HepG2 (cell line): Measurements from ENCODE around the gene CSNK1G1. TPM values are rescaled to one million over a fixed set of nuclear protein-coding genes. Genes with fewer than 3 reads are reported as not detected.

ENCODE experiments used
- ARNT ChIP-seq: fragments of 450-650 bp; IDR thresholded peaks from 2 replicates; pipeline ENCODE4 v1.6.1; 2017
- ELF4 ChIP-seq: sonication (generic); formaldehyde crosslinking; IDR thresholded peaks from 2 replicates; pipeline ENCODE4 v1.5.0; 2020; ENCODE audit warnings: missing genetic modification reagents, mild to moderate bottlenecking, moderate library complexity, borderline replicate concordance
- ELK4 ChIP-seq: sonication (generic); formaldehyde crosslinking; IDR thresholded peaks from 2 replicates; pipeline ENCODE4 v1.9.0; 2021; ENCODE audit warnings: missing genetic modification reagents, borderline replicate concordance
- FOXK2 ChIP-seq: fragments of 450-650 bp; IDR thresholded peaks from 2 replicates; pipeline ENCODE4 v1.6.1; 2016
- GMEB2 ChIP-seq: IDR thresholded peaks from 2 replicates; pipeline ENCODE4 v1.6.1; 2016; ENCODE audit warnings: missing biosample characterization, missing genetic modification reagents, low read depth
- GZF1 ChIP-seq: sonication (generic); formaldehyde crosslinking; IDR thresholded peaks from 2 replicates; pipeline ENCODE4 v1.5.1; 2020; ENCODE audit warnings: mild to moderate bottlenecking, missing genetic modification reagents
- HNRNPH1 ChIP-seq: fragments of 200-400 bp; formaldehyde crosslinking; optimal IDR thresholded peaks from 2 replicates; pipeline ENCODE3; 2017; ENCODE audit warnings: mild to moderate bottlenecking, low read depth, low read length
- IRF2 ChIP-seq: IDR thresholded peaks from 2 replicates; pipeline ENCODE4 v1.6.1; 2018; ENCODE audit warnings: missing genetic modification reagents, missing compliant biosample characterization
- KAT7 ChIP-seq: IDR thresholded peaks from 2 replicates; pipeline ENCODE4 v1.6.1; 2018; ENCODE audit warnings: borderline replicate concordance, missing compliant biosample characterization
- MAX ChIP-seq: IDR thresholded peaks from 2 replicates; pipeline ENCODE4 v1.6.1; 2012; ENCODE audit warnings: inconsistent platforms
- MXD1 ChIP-seq: sonication (generic); formaldehyde crosslinking; IDR thresholded peaks from 2 replicates; pipeline ENCODE4 v1.4.0; 2020; ENCODE audit warnings: mild to moderate bottlenecking, missing genetic modification reagents
- MZF1 ChIP-seq: sonication (generic); formaldehyde crosslinking; IDR thresholded peaks from 2 replicates; pipeline ENCODE4 v1.8.1; 2023; ENCODE audit warnings: mild to moderate bottlenecking, missing genetic modification reagents, borderline replicate concordance
- PHF21A ChIP-seq: sonication (generic); formaldehyde crosslinking; IDR thresholded peaks from 2 replicates; pipeline ENCODE4 v1.5.0; 2020; ENCODE audit warnings: mild to moderate bottlenecking, missing genetic modification reagents
- SMARCE1 ChIP-seq: fragments of 450-650 bp; IDR thresholded peaks from 2 replicates; pipeline ENCODE4 v1.6.1; 2017; ENCODE audit warnings: borderline replicate concordance
- SP1 ChIP-seq, 2 experiments: fragments of 450-650 bp in 1 of 2; sonication (generic) in 1 of 2; formaldehyde crosslinking in 1 of 2; IDR thresholded peaks; 2 replicates each; pipeline versions ENCODE4 v1.4.0 to v1.6.1; 2016 to 2020; ENCODE audit warnings: missing genetic modification reagents in 1 of 2
- SP140L ChIP-seq: sonication (generic); formaldehyde crosslinking; IDR thresholded peaks from 2 replicates; pipeline ENCODE4 v1.4.0; 2020; ENCODE audit warnings: missing genetic modification reagents, borderline replicate concordance
- STAG1 ChIP-seq: sonication (generic); formaldehyde crosslinking; IDR thresholded peaks from 2 replicates; pipeline ENCODE4 v1.4.0; 2020; ENCODE audit warnings: missing genetic modification reagents
- STAT5B ChIP-seq: sonication (generic); formaldehyde crosslinking; IDR thresholded peaks from 2 replicates; pipeline ENCODE4 v1.4.0; 2020; ENCODE audit warnings: missing genetic modification reagents
- TOPORS ChIP-seq: sonication (generic); formaldehyde crosslinking; IDR thresholded peaks from 2 replicates; pipeline ENCODE4 v1.8.0; 2023; ENCODE audit warnings: mild to moderate bottlenecking, missing genetic modification reagents
- XRCC5 ChIP-seq: fragments of 200-400 bp; formaldehyde crosslinking; optimal IDR thresholded peaks from 2 replicates; pipeline ENCODE3; 2017; ENCODE audit warnings: mild to moderate bottlenecking, low read length
- ZBTB21 ChIP-seq: sonication (generic); formaldehyde crosslinking; IDR thresholded peaks from 2 replicates; pipeline ENCODE4 v1.4.0; 2020; ENCODE audit warnings: missing genetic modification reagents
- ZBTB39 ChIP-seq: sonication (generic); formaldehyde crosslinking; IDR thresholded peaks from 2 replicates; pipeline ENCODE4 v1.5.0; 2020; ENCODE audit warnings: missing genetic modification reagents
- ZNF12 ChIP-seq: sonication (generic); formaldehyde crosslinking; IDR thresholded peaks from 2 replicates; pipeline ENCODE4 v1.5.0; 2020; ENCODE audit warnings: missing genetic modification reagents
- ZNF136 ChIP-seq: sonication (generic); formaldehyde crosslinking; IDR thresholded peaks from 2 replicates; pipeline ENCODE4 v1.8.1; 2022; ENCODE audit warnings: low read depth, mild to moderate bottlenecking, moderate library complexity, missing genetic modification reagents
- ZNF496 ChIP-seq: sonication (generic); formaldehyde crosslinking; IDR thresholded peaks from 2 replicates; pipeline ENCODE4 v1.8.1; 2023; ENCODE audit warnings: mild to moderate bottlenecking, moderate library complexity, missing genetic modification reagents; ENCODE audit not compliant: insufficient replicate concordance
- ZNF546 ChIP-seq: sonication (generic); formaldehyde crosslinking; conservative IDR thresholded peaks from 2 replicates; pipeline ENCODE4 v1.8.1; 2023; ENCODE audit warnings: mild to moderate bottlenecking, missing genetic modification reagents
- ZNF766 ChIP-seq: sonication (generic); formaldehyde crosslinking; IDR thresholded peaks from 2 replicates; pipeline ENCODE4 v1.5.0; 2020; ENCODE audit warnings: missing genetic modification reagents, borderline replicate concordance
- polyA plus RNA-seq, 8 experiments: library from polyadenylated mRNA; depleted of rRNA in 3 of 8; stranded (reverse) in 7 of 8; unstranded in 1 of 8; fragments of >200 nt; fragmentation: Illumina TruSeq in 4 of 8; extraction: Trizol in 4 of 8; gene quantifications; 2 replicates each; pipeline versions ENCODE4 v1.2.1 to v1.2.3, GENCODE V29; 2011 to 2016; ENCODE audit warnings: low read depth in 4 of 8, missing spikeins in 1 of 8, mixed read lengths in 1 of 8; ENCODE audit not compliant: insufficient read depth in 1 of 8
- total RNA-seq, 5 experiments: library from RNA; depleted of rRNA; stranded (reverse); fragments of >200 nt; fragmentation: Illumina TruSeq; extraction: Trizol; gene quantifications; 2 replicates each; pipeline ENCODE4 v1.2.3, GENCODE V29; 2016; ENCODE audit warnings: low read depth in 1 of 5

CSNK1G1 gene
- total and polyA plus RNA-seq, 2 of the 13 experiments (the other 11 are each of a cell fraction or from before 2014, with no cell fraction given) = 8.5 to 12.6 TPM

- TF ChIP-seq ZNF546 (CRISPR knock-in tag) (peak; percentile 74; the same call in 1 of the 2 replicates), STAG1 (peak; percentile 55), KAT7 (CRISPR knock-in tag) (peak; percentile 99), MZF1 (CRISPR knock-in tag) (peak; percentile 97), ELF4 (CRISPR knock-in tag) (peak; percentile 68), ZNF496 (CRISPR knock-in tag) (no peak), FOXK2 (peak; percentile 72), IRF2 (peak; percentile 99), ZNF136 (CRISPR knock-in tag) (peak; percentile 88), XRCC5 (peak; percentile 100), SP140L (CRISPR knock-in tag) (no peak), GZF1 (CRISPR knock-in tag) (peak; percentile 80; the same call in 1 of the 2 replicates), ZBTB39 (CRISPR knock-in tag) (peak; percentile 84), ZBTB21 (CRISPR knock-in tag) (peak; percentile 76; the same call in 1 of the 2 replicates), STAT5B (CRISPR knock-in tag) (peak; percentile 98), HNRNPH1 (peak; percentile 65), GMEB2 (no peak), ARNT (no peak), ELK4 (CRISPR knock-in tag) (peak; percentile 58; the same call in 1 of the 2 replicates), SMARCE1 (no peak), ZNF12 (CRISPR knock-in tag) (peak; percentile 85; the same call in 1 of the 2 replicates), ZNF766 (peak; percentile 94), TOPORS (CRISPR knock-in tag) (peak; percentile 66; the same call in 1 of the 2 replicates), MAX (peak; percentile 94), SP1 (IDR thresholded peaks at IDR 0.05) (no peak), SP1 (CRISPR knock-in tag; IDR thresholded peaks at IDR 0.05) (peak; percentile 99), MXD1 (peak; percentile 81; the same call in 1 of the 2 replicates), PHF21A (CRISPR knock-in tag) (peak; percentile 87)
These were observed 31.7 kb upstream of the CSNK1G1 start, which contains the start of gene TRIP4 (continued) for GRCh38 chr15:64387562-64388168.
